Measurements from ENCODE around the gene CBLN3. TPM values are rescaled to one million over a fixed set of nuclear protein-coding genes. Genes with fewer than 3 reads are reported as not detected.

Gene CBLN3
- total RNA-seq, 4 donors from 2014 or later, result 0.16 to 0.36 (median 0.24) TPM; not detected in 1

GRCh38 chr14:24426912-24427536, 2.4 kb downstream of the CBLN3 start:
- H3K36me3 ChIP-seq, result no peaks in the 10 kb centered on the region
- H3K27me3 ChIP-seq, result no peaks in the 10 kb centered on the region
- H3K4me3 ChIP-seq, result no peak overlapping the region
- no peak for DNase-seq
- H3K27ac ChIP-seq, result no peak overlapping the region
- peaks cover 18 to 21% of the 10 kb centered on the region in 2 donors for H3K4me1 ChIP-seq
- intact Hi-C loops (cut with DNase I; ENCODE audit: low total_unique reads) (no loop called here), in situ Hi-C loops (cut with MboI; ENCODE audit: low sequenced_read_pairs in 4 of 4) (loop anchor here in 2 of 4 donors (25.0 kb wide), 2 partner anchors 190 to 1115 kb away; partner anchors contain the start of genes BCL2L2 (in 1 of the 2), GMPR2 (in 1 of the 2), NEDD8 (in 1 of the 2) and PABPN1 (in 1 of the 2))
- ATAC-seq, result no peak
- TF ChIP-seq CTCF (IDR thresholded peaks at IDR 0.05 in 4 of 5, conservative IDR thresholded peaks at IDR 0.05 in 1 of 5) (no peak), POLR2A (IDR thresholded peaks at IDR 0.05) (no peak)
- no peaks in the 10 kb centered on the region for H3K9me3 ChIP-seq

GRCh38 chr14:24426150-24426911, 3.1 kb downstream of the CBLN3 start:
- in situ Hi-C loops (cut with MboI; ENCODE audit: low sequenced_read_pairs in 4 of 4), result loop anchor here in 2 of 4 donors (25.0 kb wide), 2 partner anchors 189 to 1114 kb away; partner anchors contain the start of genes BCL2L2 (in 1 of the 2), GMPR2 (in 1 of the 2), NEDD8 (in 1 of the 2) and PABPN1 (in 1 of the 2)
- TF ChIP-seq CTCF (IDR thresholded peaks at IDR 0.05 in 4 of 5, conservative IDR thresholded peaks at IDR 0.05 in 1 of 5) (no peak), POLR2A (IDR thresholded peaks at IDR 0.05) (no peak)

GRCh38 chr14:24425704-24426103, 3.8 kb downstream of the CBLN3 start:
- in situ Hi-C loops (cut with MboI; ENCODE audit: low sequenced_read_pairs in 4 of 4), result loop anchor here in 2 of 4 donors (25.0 kb wide), 2 partner anchors 188 to 1113 kb away; partner anchors contain the start of genes BCL2L2 (in 1 of the 2), GMPR2 (in 1 of the 2), NEDD8 (in 1 of the 2) and PABPN1 (in 1 of the 2)
- H3K9me3 ChIP-seq, result no peaks in the 10 kb centered on the region
- TF ChIP-seq POLR2A (IDR thresholded peaks at IDR 0.05) (no peak), CTCF (IDR thresholded peaks at IDR 0.05 in 4 of 5, conservative IDR thresholded peaks at IDR 0.05 in 1 of 5) (no peak)
- H3K27me3 ChIP-seq, result no peaks in the 10 kb centered on the region
- peak in 1 of 2 donors; percentile 23 for ATAC-seq
- peaks cover 6 to 8% of the 10 kb centered on the region in 2 donors for H3K4me1 ChIP-seq
- no peak overlapping the region for H3K4me3 ChIP-seq
- intact Hi-C loops (cut with DNase I; ENCODE audit: low total_unique reads), result no loop called here
- H3K36me3 ChIP-seq, result no peaks in the 10 kb centered on the region
- DNase-seq, result no peak
- peak overlapping the region in 2 of 4 donors; percentile 19 to 29 for H3K27ac ChIP-seq

More at GRCh38 chr14:24426150-24426911, 3.1 kb downstream of the CBLN3 start:
- Histone ChIP-seq H3K36me3 (no peaks in the 10 kb centered on the region), H3K9me3 (no peaks in the 10 kb centered on the region), H3K4me3 (no peak overlapping the region), H3K27me3 (no peaks in the 10 kb centered on the region), H3K27ac (no peak overlapping the region), H3K4me1 (peaks cover 12 to 14% of the 10 kb centered on the region in 2 donors)
- DNase-seq (no peak), ATAC-seq (no peak)
- intact Hi-C loops (cut with DNase I; ENCODE audit: low total_unique reads), result no loop called here

- Histone ChIP-seq H3K9me3 (no peaks in the 10 kb centered on the region), H3K27me3 (no peaks in the 10 kb centered on the region), H3K4me3 (no peak overlapping the region), H3K4me1 (peaks cover 0 to 4% of the 10 kb centered on the region in 2 donors), H3K27ac (no peak overlapping the region), H3K36me3 (no peaks in the 10 kb centered on the region)
- in situ Hi-C loops (cut with MboI; ENCODE audit: low sequenced_read_pairs in 4 of 4), result no loop called here
- TF ChIP-seq POLR2A (IDR thresholded peaks at IDR 0.05) (no peak), CTCF (IDR thresholded peaks at IDR 0.05 in 4 of 5, conservative IDR thresholded peaks at IDR 0.05 in 1 of 5) (no peak)
- ATAC-seq, result no peak
- intact Hi-C loops (cut with DNase I; ENCODE audit: low total_unique reads), result no loop called here
- no peak for DNase-seq
These were observed 6.5 kb downstream of the CBLN3 start for GRCh38 chr14:24422694-24423601.

Data from gastrocnemius medialis (tissue), 4 donors.